Tibial nerve (tissue), 4 donors: ENCODE measurements around the gene STAC3.

Experiments used
- EP300 ChIP-seq, 2 donors: sonication (generic); formaldehyde crosslinking; IDR thresholded peaks; one replicate each; pipeline ENCODE4 v1.6.1; 2017; ENCODE audit warnings: antibody characterized with exemption in 2 of 2, mild to moderate bottlenecking in 1 of 2
- POLR2A ChIP-seq, 2 donors: fragments of 450-650 bp; IDR thresholded peaks; one replicate each; pipeline ENCODE4 v1.6.1; 2017; ENCODE audit warnings: antibody characterized with exemption in 2 of 2, mild to moderate bottlenecking in 2 of 2, moderate library complexity in 2 of 2
- TF ChIP-seq, protein P1 (sequence below), 5 experiments: fragments of 200-600 bp in 3 of 5; fragments of 450-650 bp in 2 of 5; sonication (generic) in 3 of 5; IDR thresholded peaks; one replicate each; pipeline ENCODE4 v1.5.1; 2016 to 2019; ENCODE audit warnings: antibody characterized with exemption in 5 of 5, mild to moderate bottlenecking in 3 of 5, moderate library complexity in 2 of 5

DNA sequence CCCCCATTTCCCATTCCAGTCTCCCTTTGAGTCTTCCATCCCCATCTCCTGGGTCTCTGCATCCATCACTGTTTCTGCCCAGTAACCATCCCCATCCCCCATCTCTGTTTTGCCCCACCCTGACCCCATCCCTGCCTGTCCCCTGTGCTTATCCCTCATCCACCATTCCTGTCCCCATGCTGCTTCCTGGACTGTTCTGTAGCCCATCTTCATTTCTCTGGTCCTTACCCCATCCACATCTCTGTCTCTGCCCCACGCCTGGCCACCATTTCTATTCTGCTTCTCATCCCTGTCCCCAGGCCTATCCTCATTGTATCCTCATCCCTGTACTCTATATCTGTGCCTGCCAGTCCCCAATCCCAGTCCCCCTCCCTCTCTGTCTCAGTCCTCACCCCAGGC, 30.2 kb downstream of the STAC3 start:
- TF ChIP-seq POLR2A (IDR thresholded peaks at IDR 0.05) (no peak), EP300 (IDR thresholded peaks at IDR 0.05) (no peak)
- TF ChIP-seq, protein P1, sequence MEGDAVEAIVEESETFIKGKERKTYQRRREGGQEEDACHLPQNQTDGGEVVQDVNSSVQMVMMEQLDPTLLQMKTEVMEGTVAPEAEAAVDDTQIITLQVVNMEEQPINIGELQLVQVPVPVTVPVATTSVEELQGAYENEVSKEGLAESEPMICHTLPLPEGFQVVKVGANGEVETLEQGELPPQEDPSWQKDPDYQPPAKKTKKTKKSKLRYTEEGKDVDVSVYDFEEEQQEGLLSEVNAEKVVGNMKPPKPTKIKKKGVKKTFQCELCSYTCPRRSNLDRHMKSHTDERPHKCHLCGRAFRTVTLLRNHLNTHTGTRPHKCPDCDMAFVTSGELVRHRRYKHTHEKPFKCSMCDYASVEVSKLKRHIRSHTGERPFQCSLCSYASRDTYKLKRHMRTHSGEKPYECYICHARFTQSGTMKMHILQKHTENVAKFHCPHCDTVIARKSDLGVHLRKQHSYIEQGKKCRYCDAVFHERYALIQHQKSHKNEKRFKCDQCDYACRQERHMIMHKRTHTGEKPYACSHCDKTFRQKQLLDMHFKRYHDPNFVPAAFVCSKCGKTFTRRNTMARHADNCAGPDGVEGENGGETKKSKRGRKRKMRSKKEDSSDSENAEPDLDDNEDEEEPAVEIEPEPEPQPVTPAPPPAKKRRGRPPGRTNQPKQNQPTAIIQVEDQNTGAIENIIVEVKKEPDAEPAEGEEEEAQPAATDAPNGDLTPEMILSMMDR (IDR thresholded peaks at IDR 0.05) = no peak
